HCT116 (cell line): ENCODE data around the gene RWDD4. TPM values are rescaled to one million over a fixed set of nuclear protein-coding genes. Genes with fewer than 3 reads are reported as not detected.

ENCODE experiments used
- ATAC-seq: fragments of 200-7000 bp; cut with Tn5 transposase; 2 replicates; pipeline ENCODE4 v1.9.1; 2020; ENCODE audit warnings: mild to moderate bottlenecking, moderate library complexity
- BruUV-seq: library from RNA; stranded (reverse); fragments of 400-500 nt; replicated peaks from 2 replicates; lab custom pipeline; 2021; lab: Mats Ljungman, UMichigan
- CTCF ChIA-PET: fragments of 300-600 bp; sonication (Branson Sonifier 250); formaldehyde crosslinking; loops from one replicate; lab custom pipeline; 2021; ENCODE audit warnings: antibody characterized with exemption; lab: Charles Lee
- POLR2A ChIA-PET: fragments of 300-600, 350-600 bp; sonication (Branson Sonifier 250); formaldehyde crosslinking; loops from one replicate; lab custom pipeline; 2021; ENCODE audit warnings: antibody characterized with exemption; lab: Charles Lee
- RAD21 ChIA-PET, 2 experiments: fragments of 300-600 bp; sonication (Branson Sonifier 250); formaldehyde crosslinking; loops; one replicate each; lab custom pipeline; 2023; ENCODE audit warnings: low total read pairs in 2 of 2; ENCODE audit not compliant: uncharacterized antibody in 2 of 2, unreplicated experiment in 2 of 2, low non-redundant PET in 1 of 2; lab: Charles Lee
- DNase-seq: peaks from one replicate; pipeline ENCODE4 v3.0.0-alpha.2; 2010; ENCODE audit warnings: low read depth, low spot score
- H2AFZ ChIP-seq: fragments of 200-600 bp; shearing (Covaris generic), sonication (generic); 2 replicates; pipeline ENCODE4 v1.6.1; 2017; ENCODE audit warnings: low read depth, mixed run types, mixed read lengths, antibody characterized with exemption, low read length; ENCODE audit not compliant: poor library complexity, severe bottlenecking
- H3K27ac ChIP-seq: 2 replicates; pipeline ENCODE4 v1.5.1; 2012; ENCODE audit warnings: low read depth, low read length
- H3K27me3 ChIP-seq: fragments of 200-600 bp; sonication (generic); 2 replicates; pipeline ENCODE4 v1.6.1; 2016; ENCODE audit warnings: mixed run types, low read length, mixed read lengths; ENCODE audit not compliant: insufficient read depth
- H3K36me3 ChIP-seq, 2 experiments: fragments of 200-500 bp in 1 of 2; fragments of 200-600 bp in 1 of 2; sonication (Bioruptor generic) in 1 of 2; sonication (generic) in 1 of 2; 2 replicates each; pipeline versions ENCODE4 v1.5.1 to v1.6.1; 2014 to 2016; ENCODE audit warnings: low read length in 2 of 2, inconsistent platforms in 1 of 2, mixed read lengths in 1 of 2, mixed run types in 1 of 2; ENCODE audit not compliant: insufficient read depth in 2 of 2, control insufficient read depth in 1 of 2
- H3K4me1 ChIP-seq, 2 experiments: fragments of 200-600 bp in 1 of 2; sonication (generic) in 1 of 2; 2 replicates each; pipeline versions ENCODE4 v1.5.1 to v1.6.1; 2012 to 2017; ENCODE audit warnings: low read length in 2 of 2, inconsistent platforms in 1 of 2, mild to moderate bottlenecking in 1 of 2, mixed read lengths in 1 of 2, mixed run types in 1 of 2, moderate library complexity in 1 of 2; ENCODE audit not compliant: insufficient read depth in 2 of 2, control insufficient read depth in 1 of 2
- H3K4me2 ChIP-seq: fragments of 200-600 bp; sonication (generic); 2 replicates; pipeline ENCODE4 v1.6.1; 2017; ENCODE audit warnings: mixed run types, low read length, mixed read lengths
- H3K4me3 ChIP-seq, 2 experiments: fragments of 200-600 bp in 1 of 2; sonication (generic) in 1 of 2; replicated peaks in 1 of 2; 2 replicates each; pipeline ENCODE4 v1.5.1; 2011 to 2016; ENCODE audit warnings: low read length in 2 of 2, control low read depth in 1 of 2, low read depth in 1 of 2, mild to moderate bottlenecking in 1 of 2, mixed read lengths in 1 of 2, mixed run types in 1 of 2
- H3K79me2 ChIP-seq: fragments of 200-600 bp; sonication (generic); 2 replicates; pipeline ENCODE4 v1.6.1; 2017; ENCODE audit warnings: mild to moderate bottlenecking, mixed run types, low read length, moderate library complexity, mixed read lengths; ENCODE audit not compliant: insufficient read depth
- H3K9ac ChIP-seq: fragments of 200-600 bp; sonication (generic); 2 replicates; pipeline ENCODE4 v1.6.1; 2016; ENCODE audit warnings: low read length, mixed read lengths
- H3K9me2 ChIP-seq: fragments of 200-600 bp; sonication (generic), shearing (Covaris generic); 2 replicates; pipeline ENCODE4 v1.6.1; 2017; ENCODE audit warnings: mixed run types, mild to moderate bottlenecking, moderate library complexity; ENCODE audit not compliant: insufficient read depth
- H3K9me3 ChIP-seq, 2 experiments: fragments of 200-500 bp in 1 of 2; fragments of 200-600 bp in 1 of 2; sonication (Bioruptor generic) in 1 of 2; sonication (generic) in 1 of 2; 2 replicates each; pipeline ENCODE4 v1.6.1; 2014 to 2017; ENCODE audit warnings: low read length in 2 of 2, mixed read lengths in 2 of 2, inconsistent platforms in 1 of 2, low read depth in 1 of 2, mild to moderate bottlenecking in 1 of 2, mixed run types in 1 of 2, moderate library complexity in 1 of 2; ENCODE audit not compliant: control insufficient read depth in 1 of 2, insufficient read depth in 1 of 2
- H4K20me1 ChIP-seq: fragments of 200-600 bp; sonication (generic), shearing (Covaris generic); 2 replicates; pipeline ENCODE4 v1.6.1; 2017; ENCODE audit warnings: mixed run types, mild to moderate bottlenecking, moderate library complexity; ENCODE audit not compliant: insufficient read depth
- CEBPB ChIP-seq: IDR thresholded peaks from 2 replicates; pipeline ENCODE4 v1.6.1; 2012; ENCODE audit warnings: low read depth
- EGR1 ChIP-seq: IDR thresholded peaks from 2 replicates; pipeline ENCODE4 v1.6.1; 2012; ENCODE audit warnings: low read depth
- FOSL1 ChIP-seq: IDR thresholded peaks from 2 replicates; pipeline ENCODE4 v1.6.1; 2012; ENCODE audit warnings: low read depth
- JUND ChIP-seq: IDR thresholded peaks from 2 replicates; pipeline ENCODE4 v1.6.1; 2012
- POLR2A ChIP-seq: IDR thresholded peaks from 2 replicates; pipeline ENCODE4 v1.7.0; 2011; ENCODE audit warnings: borderline replicate concordance; ENCODE audit not compliant: insufficient read depth, insufficient read length; ENCODE audit errors: extremely low read depth
- RAD21 ChIP-seq: IDR thresholded peaks from 2 replicates; pipeline ENCODE4 v1.6.1; 2012; ENCODE audit warnings: low read depth, mild to moderate bottlenecking
- SIN3A ChIP-seq: IDR thresholded peaks from 2 replicates; pipeline ENCODE4 v1.6.1; 2012; ENCODE audit warnings: low read depth
- SP1 ChIP-seq: IDR thresholded peaks from 2 replicates; pipeline ENCODE4 v1.6.1; 2012; ENCODE audit warnings: low read depth
- SRF ChIP-seq: IDR thresholded peaks from 2 replicates; pipeline ENCODE4 v1.6.1; 2012; ENCODE audit warnings: low read depth
- TCF7L2 ChIP-seq: IDR thresholded peaks from 2 replicates; pipeline ENCODE4 v1.7.0; 2011; ENCODE audit warnings: borderline replicate concordance, inconsistent platforms; ENCODE audit not compliant: insufficient read depth, insufficient read length; ENCODE audit errors: extremely low read depth
- YY1 ChIP-seq: IDR thresholded peaks from 2 replicates; pipeline ENCODE4 v1.6.1; 2011; ENCODE audit warnings: low read length, low read depth, moderate library complexity, mild to moderate bottlenecking; ENCODE audit not compliant: insufficient replicate concordance; ENCODE audit errors: extremely low read depth
- intact Hi-C: fragments of 100-400 bp; cut with micrococcal nuclease; formaldehyde crosslinking; loops from 2 replicates; pipeline ENCODE4 v1.10.0; 2022
- total RNA-seq: library from RNA; stranded (reverse); gene quantifications from one replicate; pipeline ENCODE4 v1.2.1, GENCODE V29; 2021; ENCODE audit not compliant: unreplicated experiment
- TF ChIP-seq, protein P1 (sequence below): IDR thresholded peaks from 2 replicates; pipeline ENCODE4 v1.6.1; 2012
- TF ChIP-seq, protein P2 (sequence below): IDR thresholded peaks from 2 replicates; pipeline ENCODE4 v1.6.1; 2012; ENCODE audit warnings: low read depth

The RWDD4 gene
- total RNA-seq, 1 experiment from 2014 or later, result 11.9 TPM

DNA sequence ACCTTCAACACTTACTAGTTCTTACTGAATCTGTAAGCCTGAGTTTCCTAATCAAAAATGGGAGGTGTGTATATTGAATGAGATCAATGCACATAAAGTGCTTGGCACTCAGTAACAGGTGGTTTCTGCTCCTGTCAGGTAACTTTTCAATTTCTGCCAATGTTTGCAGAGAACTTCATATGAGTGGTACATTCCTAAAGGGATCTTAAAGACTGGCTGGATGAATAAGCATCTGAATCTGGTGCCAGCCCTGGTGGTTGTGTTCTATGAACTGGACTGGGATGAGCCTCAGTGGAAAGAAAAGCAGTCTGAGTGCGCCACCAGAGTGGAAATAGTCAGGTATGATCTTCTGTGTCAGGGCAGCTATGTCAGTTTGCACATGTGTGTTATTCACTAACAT, 7.1 kb upstream of the RWDD4 start:
- no peak overlapping the region for H2AFZ ChIP-seq
- no peaks in the 10 kb centered on the region for H3K27me3 ChIP-seq
- no peak for TF ChIP-seq EGR1
- no peak for TF ChIP-seq POLR2A
- TF ChIP-seq CEBPB, result no peak
- TF ChIP-seq RAD21, result no peak
- TF ChIP-seq SRF, result no peak
- no peak for TF ChIP-seq YY1
- no peak for TF ChIP-seq TCF7L2
- TF ChIP-seq, protein P1, sequence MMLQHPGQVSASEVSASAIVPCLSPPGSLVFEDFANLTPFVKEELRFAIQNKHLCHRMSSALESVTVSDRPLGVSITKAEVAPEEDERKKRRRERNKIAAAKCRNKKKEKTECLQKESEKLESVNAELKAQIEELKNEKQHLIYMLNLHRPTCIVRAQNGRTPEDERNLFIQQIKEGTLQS, result no peak
- TF ChIP-seq, protein P2, sequence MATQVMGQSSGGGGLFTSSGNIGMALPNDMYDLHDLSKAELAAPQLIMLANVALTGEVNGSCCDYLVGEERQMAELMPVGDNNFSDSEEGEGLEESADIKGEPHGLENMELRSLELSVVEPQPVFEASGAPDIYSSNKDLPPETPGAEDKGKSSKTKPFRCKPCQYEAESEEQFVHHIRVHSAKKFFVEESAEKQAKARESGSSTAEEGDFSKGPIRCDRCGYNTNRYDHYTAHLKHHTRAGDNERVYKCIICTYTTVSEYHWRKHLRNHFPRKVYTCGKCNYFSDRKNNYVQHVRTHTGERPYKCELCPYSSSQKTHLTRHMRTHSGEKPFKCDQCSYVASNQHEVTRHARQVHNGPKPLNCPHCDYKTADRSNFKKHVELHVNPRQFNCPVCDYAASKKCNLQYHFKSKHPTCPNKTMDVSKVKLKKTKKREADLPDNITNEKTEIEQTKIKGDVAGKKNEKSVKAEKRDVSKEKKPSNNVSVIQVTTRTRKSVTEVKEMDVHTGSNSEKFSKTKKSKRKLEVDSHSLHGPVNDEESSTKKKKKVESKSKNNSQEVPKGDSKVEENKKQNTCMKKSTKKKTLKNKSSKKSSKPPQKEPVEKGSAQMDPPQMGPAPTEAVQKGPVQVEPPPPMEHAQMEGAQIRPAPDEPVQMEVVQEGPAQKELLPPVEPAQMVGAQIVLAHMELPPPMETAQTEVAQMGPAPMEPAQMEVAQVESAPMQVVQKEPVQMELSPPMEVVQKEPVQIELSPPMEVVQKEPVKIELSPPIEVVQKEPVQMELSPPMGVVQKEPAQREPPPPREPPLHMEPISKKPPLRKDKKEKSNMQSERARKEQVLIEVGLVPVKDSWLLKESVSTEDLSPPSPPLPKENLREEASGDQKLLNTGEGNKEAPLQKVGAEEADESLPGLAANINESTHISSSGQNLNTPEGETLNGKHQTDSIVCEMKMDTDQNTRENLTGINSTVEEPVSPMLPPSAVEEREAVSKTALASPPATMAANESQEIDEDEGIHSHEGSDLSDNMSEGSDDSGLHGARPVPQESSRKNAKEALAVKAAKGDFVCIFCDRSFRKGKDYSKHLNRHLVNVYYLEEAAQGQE, result no peak
- TF ChIP-seq FOSL1, result no peak
- no peak for TF ChIP-seq JUND
- no peak for TF ChIP-seq SP1
- no peak for TF ChIP-seq SIN3A
- TF ChIP-seq, all 23 proteins: peak for 0
- Histone ChIP-seq H3K9me3 (no peaks in the 10 kb centered on the region), H3K9ac (no peak overlapping the region), H4K20me1 (no peaks in the 10 kb centered on the region), H3K36me3 (peaks cover 0 to 2% of the 10 kb centered on the region in 2 experiments; a peak in 1 of 4 replicates), H3K27ac (no peak overlapping the region), H3K4me3 (no peak overlapping the region), H3K9me2 (no peaks in the 10 kb centered on the region), H3K79me2 (no peaks in the 10 kb centered on the region), H3K4me2 (no peak overlapping the region), H3K4me1 (no peaks in the 10 kb centered on the region)
- no TSS peak for BruUV-seq
- DNase-seq (no peak), ATAC-seq (no peak)
- RAD21 ChIA-PET, result no interaction called here
- POLR2A ChIA-PET, result no interaction called here
- intact Hi-C loops, result no loop called here
- CTCF ChIA-PET, result no interaction called here
